Esophagus squamous epithelium (tissue), 4 donors: ENCODE measurements around the gene INSYN2B.

Experiments
- CTCF ChIP-seq, 6 experiments: fragments of 450-650 bp in 4 of 6; fragments of 200-600 bp in 2 of 6; sonication (generic) in 2 of 6; IDR thresholded peaks; one replicate each; pipeline ENCODE4 v1.5.1; 2016 to 2019; ENCODE audit warnings: antibody characterized with exemption in 6 of 6, mild to moderate bottlenecking in 4 of 6, moderate library complexity in 4 of 6
- POLR2A ChIP-seq, 4 donors: fragments of 450-650 bp; IDR thresholded peaks; one replicate each; pipeline ENCODE4 v1.6.1; 2017; ENCODE audit warnings: antibody characterized with exemption in 4 of 4, mild to moderate bottlenecking in 4 of 4, moderate library complexity in 3 of 4

DNA sequence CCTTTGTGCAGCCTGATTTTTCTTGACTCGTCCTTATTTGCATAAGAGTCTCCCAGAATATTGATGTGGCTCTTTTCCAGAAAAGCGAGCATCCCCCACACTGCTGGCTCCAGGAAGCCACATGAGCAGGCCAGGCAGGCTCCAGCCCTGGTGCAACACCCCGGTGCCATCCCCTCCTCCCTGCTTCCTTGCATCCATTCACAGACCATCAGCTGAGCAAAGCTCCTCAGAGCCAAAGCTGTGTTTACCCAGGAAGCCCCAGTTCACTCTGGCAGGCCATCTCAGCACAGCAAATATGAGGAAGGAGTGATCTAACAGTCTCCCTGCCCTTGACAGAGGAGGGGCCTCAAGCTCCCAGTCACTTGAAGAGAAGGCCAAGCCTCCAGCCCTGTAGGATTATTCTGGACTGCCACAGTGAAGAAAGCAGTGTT lies 34.4 kb downstream of the INSYN2B start:
- TF ChIP-seq CTCF (IDR thresholded peaks at IDR 0.05) (no peak), POLR2A (IDR thresholded peaks at IDR 0.05) (no peak)
